NCI-H2227 (cell line): ENCODE measurements around the gene NRN1L.
"Not testable (repeated sequence)": the region's sequence is repeated elsewhere in the genome, so short reads cannot be mapped to it uniquely, and the experiment has no call there.

Source experiments
- DNase-seq: peaks from one replicate; lab custom pipeline; 2025; ENCODE audit not compliant: unreplicated experiment; lab: John Stamatoyannopoulos, UW

The NRN1L gene

DNA sequence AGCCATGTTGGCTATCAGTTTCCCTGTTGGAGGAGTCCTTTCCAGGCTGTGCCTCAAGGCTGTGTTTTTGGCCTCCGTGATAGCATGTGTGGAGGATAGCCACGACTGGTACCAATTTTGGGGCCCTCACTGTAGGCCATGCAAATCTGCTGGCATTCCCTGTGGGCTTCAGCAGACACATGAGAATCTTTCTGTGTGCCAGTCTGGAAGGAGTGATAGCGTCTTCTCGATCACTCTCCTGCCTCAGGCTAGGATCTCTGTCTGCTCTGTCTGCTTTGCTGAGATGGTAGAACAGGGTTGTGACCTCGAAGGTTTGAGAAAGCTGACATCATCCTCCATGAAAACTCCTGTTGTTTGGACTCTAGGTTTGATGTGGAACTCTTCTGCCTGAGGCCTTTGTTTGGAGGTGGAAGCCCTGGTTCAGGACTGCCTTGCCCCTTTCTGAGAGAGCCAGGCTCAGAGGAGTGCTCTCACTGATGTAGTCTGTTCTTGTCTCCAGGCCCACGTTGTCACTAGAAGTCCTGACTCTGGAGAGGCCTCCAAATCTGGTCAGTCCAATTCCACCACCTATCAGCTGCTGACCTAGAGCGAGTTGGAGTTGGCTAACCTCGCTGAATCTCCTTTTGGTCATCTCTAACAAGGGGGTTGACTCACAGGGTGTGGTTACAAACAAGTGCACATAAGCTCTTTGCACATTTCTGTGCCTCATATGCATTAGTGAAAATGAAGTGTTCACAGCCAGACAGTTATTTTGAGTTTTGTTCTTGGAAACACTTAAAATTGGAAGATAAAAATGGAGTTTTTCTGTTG is 23.9 kb upstream of the NRN1L start:
- no peak for DNase-seq

DNA sequence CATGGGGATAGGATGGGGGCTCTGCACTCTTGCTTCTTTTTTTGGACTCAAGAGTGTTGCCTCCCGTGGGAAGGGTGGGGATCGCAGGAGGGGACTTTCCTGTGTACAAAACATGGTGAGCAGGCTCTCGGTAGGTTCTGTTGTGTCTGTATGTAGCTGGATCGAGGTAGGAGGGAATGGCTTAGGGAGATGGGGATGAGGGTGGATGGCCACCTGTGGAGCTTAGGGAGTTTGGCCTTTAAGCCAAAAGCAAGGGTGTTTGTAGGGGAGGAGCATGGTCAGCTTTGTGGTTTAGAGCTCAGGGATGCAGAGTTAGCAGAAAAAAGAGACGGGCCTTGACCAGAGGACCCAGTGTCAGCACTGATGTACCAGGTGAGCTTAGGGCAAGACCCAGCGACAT is 22.8 kb upstream of the NRN1L start:
- DNase-seq: no peak

DNA sequence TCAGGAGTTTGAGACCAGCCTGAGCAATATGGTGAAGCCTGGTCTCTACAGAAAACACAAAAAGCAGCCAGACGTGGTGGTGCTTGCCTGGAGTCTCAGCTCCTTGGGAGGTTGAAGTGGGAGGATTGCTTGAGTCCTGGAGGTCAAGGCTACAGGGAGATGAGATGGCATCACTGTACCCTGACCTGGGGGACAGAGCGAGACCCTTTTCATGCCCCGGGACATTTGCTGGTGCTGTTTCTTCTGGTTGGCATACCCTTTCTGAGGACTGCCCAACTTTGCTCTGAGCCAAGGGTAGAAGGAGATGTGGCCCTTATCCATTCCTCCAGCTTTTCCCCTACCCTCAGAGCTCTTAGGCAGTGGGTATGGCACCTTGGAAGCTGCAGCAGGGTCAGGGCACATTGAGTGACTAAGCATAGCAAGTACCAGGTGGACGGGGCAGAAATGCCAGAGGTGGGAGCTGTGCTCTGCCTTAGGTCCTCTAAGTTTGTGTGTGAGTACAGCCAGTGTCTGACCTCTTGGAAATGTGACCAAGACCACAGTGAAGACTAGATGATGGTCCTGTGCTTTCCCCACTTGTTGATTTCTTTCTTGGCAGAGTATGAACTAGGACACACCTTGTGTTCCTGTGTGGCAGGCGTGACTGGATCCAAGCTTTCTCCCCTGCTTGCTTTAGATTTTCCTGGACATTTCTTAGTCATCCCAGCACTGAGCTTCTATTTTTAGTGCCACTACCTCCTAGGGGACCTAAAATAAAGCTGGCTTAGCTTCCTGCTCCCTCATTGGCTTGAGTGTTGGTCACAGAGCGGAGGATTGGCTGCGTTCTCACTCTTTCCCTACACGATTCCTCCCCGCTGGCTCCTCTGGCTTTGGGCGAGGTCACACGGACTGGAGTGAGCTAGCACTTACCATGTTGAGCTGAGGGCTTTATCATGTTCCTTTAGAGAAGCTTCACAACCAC is 21.8 kb upstream of the NRN1L start:
- DNase-seq: no peak

DNA sequence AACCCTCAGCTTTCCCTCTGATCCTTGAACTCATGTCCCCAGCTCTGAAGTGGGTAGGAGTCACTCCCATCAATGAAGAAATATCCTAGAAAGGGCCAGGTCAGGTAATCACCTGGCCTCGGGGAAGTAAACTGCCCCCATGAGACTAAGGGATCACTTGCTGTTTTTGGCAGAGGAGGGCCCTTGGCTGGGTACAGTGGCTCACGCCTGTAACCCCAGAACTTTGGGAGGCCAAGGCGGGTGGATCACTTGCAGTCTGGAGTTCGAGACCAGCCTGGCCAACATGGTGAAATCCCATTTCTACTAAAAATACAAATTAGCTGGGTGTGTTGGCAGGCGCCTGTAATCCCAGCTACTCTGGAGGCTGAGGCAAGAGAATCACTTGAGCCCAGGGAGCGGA is 20.6 kb upstream of the NRN1L start:
- DNase-seq: not testable (repeated sequence)

- no peak for DNase-seq
These were observed 20.1 kb upstream of the NRN1L start for GRCh38 chr16:67864594-67864993.

GRCh38 chr16:67865318-67865717 is 19.4 kb upstream of the NRN1L start:
- DNase-seq: no peak

DNA sequence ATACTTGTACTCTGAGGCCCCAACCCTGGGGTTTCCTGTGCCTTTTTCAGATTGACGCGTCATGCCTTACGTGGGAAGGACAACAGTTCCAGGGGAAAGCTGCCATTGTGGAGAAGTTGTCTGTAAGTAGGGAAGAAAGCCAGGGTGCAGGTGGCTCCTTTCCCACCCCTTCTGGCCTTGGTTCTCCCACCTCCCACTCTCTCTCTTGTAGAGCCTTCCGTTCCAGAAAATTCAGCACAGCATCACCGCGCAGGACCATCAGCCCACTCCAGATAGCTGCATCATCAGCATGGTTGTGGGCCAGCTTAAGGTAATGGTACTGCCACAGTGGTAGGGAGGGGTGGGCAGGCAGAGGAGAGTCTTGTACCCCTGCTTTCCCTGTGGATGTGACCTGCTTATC is 16.4 kb upstream of the NRN1L start:
- no peak for DNase-seq

DNA sequence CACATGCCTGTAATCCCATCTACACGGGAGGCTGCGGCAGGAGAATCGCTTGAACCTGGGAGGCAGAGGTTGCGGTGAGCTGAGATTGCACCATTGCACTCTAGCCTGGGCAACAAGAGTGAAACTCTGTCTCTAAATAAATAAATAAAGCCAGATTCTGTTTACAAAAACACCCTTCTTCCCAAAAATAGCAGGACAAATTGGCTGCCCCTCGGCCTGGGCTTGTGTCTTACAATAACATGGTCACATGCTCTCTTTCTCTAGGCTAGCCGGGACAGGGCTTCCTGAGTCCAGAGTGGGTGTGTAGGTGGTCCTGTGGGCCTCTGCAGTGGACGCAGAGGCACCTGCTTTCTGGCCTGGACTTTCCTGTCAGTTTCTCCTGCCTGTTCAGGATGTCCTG is 15.0 kb upstream of the NRN1L start:
- no peak for DNase-seq

- DNase-seq: no peak
These were observed 13.4 kb upstream of the NRN1L start for GRCh38 chr16:67871256-67871655.

DNA sequence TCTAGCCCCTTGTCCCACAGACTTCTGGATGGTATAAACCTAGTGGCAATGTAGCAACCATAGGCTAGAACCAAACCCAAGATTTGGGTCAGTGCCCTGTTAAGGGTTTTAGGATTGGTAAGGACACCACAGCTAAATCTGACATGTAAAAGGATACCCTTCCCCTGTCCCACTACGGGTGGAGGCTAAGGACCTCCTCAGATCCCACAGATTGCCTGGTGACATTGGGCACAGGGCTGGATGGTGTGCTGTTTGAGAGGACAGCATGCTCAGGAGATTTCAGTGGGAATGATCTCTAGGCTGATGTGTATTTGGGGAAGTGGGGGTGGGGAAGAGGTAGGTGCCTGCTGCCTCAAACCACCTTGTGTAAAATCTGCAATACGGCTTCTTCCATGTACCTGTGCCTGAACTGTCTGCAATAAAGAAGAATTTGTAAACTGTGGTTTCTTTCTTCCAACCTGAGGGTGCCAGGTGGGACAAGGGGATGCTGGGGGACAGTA is 12.5 kb upstream of the NRN1L start:
- no peak for DNase-seq

DNA sequence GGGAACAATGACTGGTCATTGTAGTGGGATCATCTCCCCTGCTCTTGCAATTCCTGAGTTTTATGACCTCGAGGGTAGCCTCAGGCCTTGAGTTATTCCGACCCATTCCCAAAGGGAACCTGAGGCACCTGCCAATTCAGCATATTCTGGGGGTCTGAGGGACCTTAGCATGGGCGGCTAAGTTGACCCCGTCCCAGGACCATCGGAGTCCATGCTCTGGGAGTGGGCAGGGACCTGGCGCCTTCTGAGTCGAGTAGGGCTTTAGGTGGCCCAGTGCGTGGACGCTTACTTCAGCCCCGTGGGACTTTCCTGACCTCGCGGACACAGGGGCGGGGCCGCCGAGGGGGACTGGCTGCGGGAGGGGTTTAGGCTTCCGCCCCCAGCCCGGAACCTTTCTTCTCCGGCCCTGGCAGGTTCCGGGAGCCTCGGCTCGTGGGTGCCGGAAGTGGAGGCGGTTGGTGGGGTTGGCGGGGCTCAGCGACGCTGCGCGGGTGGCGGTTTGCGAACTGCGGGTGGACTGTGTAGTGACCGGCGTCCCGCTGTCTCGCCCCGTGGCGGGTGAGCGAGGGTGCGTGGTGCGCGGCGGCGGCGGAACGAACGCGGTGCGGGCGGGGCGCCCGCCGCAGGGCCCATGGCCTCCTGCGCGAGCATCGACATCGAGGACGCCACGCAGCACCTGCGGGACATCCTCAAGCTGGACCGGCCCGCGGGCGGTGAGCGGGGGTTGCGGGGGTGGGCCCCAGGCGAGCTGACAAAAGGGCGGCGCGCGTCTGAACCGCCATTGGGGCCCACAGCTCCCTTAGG is 11.9 kb upstream of the NRN1L start, which contains the start of gene EDC4:
TSS of gene EDC4 (plus strand) at position 422 of the 804 bp plus-strand sequence. CDS start at position 632, 210 bp downstream.
- peak; percentile 76 for DNase-seq

DNA sequence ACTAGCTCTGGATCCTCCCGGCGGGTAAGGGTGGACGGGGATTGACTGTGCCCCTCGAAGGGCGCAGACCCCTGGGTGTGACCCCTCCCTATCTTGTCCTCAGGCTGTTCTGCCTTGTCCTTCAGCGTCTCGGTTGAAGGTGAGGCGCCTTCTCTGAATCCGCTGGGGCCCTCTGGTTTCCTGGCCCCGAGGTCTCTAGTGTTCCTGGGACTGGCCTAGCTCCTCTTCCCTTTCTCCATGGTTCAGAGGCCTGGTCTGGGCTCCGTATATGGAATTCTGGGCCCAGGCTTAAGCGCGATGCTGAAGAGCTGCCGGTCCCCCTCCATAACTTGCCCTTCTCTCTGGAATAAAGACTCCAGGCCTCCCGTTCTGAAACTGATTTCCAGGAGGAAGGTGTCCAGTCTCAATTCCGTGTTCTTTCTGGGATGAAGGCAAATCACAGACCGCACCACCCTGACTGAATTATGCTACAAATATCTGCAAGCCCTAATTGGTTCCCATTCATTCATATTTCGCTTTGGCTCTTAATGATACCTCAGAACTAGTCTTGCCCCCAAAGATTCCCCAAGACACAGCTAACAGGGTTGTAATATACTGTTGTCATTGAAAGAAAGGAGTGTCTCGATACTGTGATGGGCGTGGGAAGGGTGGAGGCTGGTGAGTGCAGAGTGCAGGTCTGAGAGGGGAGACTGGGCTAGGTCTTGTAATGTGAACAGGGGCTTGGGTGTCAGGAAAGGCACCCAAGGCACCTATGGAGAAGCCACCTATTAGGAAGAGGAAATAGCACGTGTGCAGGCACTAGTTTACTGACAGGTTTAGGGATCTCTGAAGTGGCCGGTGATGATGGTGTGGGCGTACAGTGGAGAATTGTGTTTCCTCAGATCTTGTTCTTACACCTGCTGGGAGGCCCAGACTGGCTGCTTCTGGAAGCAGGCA is 11.0 kb upstream of the NRN1L start:
- DNase-seq: no peak

GRCh38 chr16:67874372-67874771 is 10.3 kb upstream of the NRN1L start:
- DNase-seq: no peak

- DNase-seq: no peak
These were observed 7.6 kb upstream of the NRN1L start for GRCh38 chr16:67877064-67877463.

- no peak for DNase-seq
These were observed 6.5 kb upstream of the NRN1L start for GRCh38 chr16:67878232-67878631.

DNA sequence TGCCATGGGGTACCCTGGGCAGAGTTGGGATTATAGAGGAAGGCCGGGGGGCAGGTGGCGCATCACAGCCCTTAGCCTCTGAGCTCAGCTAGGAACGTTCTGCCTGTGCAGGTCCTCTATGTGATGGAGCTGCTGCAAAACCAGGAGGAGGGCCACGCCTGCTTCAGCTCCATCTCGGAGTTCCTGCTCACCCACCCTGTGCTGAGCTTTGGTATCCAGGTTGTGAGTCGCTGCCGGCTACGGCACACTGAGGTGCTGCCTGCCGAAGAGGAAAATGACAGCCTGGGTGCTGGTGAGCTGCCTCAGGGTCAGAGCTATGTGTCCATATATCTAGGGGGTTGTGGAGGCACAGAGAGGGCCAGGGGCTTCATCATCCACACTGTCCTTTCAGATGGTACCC is 5.8 kb upstream of the NRN1L start:
- DNase-seq: no peak

GRCh38 chr16:67879462-67879861 is 5.2 kb upstream of the NRN1L start:
- DNase-seq: no peak

DNA sequence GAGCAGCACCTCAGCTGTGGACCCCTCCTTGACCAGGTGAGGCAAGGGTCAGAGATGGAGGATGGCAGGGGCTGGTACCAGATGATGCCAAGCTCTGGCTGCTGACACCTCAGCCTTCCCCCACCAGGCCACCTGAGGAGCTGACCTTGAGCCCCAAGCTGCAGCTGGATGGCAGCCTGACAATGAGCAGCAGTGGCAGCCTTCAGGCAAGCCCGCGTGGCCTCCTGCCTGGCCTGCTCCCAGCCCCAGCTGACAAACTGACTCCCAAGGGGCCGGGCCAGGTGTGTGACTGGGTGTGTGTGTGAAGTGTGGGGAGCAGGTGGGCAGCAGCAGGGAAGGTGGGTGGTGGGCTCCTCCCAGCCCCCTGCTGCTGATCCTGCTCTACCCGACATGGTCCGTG is 4.7 kb upstream of the NRN1L start:
- no peak for DNase-seq

DNA sequence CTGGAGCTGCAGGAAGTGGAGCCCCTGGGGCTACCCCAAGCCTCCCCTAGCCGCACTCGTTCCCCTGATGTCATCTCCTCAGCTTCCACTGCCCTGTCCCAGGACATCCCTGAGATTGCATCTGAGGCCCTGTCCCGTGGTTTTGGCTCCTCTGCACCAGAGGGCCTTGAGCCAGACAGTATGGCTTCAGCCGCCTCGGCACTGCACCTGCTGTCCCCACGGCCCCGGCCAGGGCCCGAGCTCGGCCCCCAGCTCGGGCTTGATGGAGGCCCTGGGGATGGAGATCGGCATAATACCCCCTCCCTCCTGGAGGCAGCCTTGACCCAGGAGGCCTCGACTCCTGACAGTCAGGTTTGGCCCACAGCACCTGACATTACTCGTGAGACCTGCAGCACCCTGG is 4.1 kb upstream of the NRN1L start:
- no peak for DNase-seq

- DNase-seq: no peak
These were observed 3.0 kb upstream of the NRN1L start for GRCh38 chr16:67881621-67882161.
